Hematopoietic multipotent progenitor cell (in vitro differentiated cells): ENCODE data around the gene DEAF1. TPM values are rescaled to one million over a fixed set of nuclear protein-coding genes. Genes with fewer than 3 reads are reported as not detected.
"Not testable (repeated sequence)": the region's sequence is repeated elsewhere in the genome, so short reads cannot be mapped to it uniquely, and the experiment has no call there.

ENCODE experiments used
- DNase-seq, 3 donors: peaks; one replicate each; pipeline ENCODE4 v3.0.0-alpha.2; 2011 to 2015; ENCODE audit warnings: low read depth in 2 of 3, low spot score in 2 of 3
- total RNA-seq: library from RNA; depleted of rRNA; stranded (reverse); fragments of >200 nt; gene quantifications from one replicate; pipeline ENCODE4 v1.2.3, GENCODE V29; 2012

Gene DEAF1
- total RNA-seq, 1 donor = 80.8 TPM

DNA sequence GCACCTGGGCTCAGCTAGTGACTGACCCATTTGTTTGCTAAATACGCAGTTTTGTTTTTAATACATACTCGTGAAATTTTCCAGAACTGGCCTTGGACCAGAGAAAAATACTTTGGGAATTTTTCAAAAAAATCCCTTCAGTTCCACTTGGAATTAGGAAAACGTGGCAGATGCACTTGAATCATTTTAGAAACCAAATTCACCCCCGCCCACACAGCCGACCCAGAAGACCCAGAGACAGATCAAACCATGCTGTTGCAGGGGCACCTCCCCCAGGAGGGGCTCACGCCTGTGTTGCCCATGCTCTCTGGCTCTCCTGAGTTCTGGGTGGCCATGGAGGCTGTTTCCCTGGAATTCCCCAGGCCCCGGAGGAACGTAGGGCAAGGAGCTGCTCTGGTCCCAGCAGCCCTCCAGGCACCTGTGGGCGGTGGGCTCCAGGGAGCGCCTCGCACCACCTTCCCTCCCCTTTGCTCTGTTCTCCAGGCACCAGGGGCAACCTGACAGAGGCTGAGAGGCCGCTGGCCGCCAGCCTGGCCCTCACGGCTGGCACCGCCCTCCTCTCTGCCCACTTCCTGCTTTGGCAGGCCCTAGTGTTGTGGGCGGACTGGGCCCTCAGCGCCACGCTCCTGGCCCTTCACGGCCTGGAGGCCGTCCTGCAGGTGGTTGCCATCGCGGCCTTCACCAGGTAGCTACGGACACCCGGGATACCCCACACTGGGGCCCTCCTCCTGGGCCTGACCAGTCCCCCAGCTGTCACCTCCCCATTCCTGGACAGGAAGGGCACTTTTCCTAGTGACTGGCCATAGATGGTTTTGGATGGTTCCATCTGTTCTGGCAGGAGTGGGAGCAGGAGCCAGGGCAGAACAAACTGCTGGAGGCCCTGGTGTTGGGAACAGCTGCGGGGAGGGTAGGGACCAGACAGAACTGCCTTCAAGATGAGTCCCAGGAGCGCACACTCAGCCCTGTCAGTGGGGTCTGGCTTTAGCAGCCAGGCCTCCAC, 7.7 kb upstream of the DEAF1 start:
- DNase-seq = no peak

DNA sequence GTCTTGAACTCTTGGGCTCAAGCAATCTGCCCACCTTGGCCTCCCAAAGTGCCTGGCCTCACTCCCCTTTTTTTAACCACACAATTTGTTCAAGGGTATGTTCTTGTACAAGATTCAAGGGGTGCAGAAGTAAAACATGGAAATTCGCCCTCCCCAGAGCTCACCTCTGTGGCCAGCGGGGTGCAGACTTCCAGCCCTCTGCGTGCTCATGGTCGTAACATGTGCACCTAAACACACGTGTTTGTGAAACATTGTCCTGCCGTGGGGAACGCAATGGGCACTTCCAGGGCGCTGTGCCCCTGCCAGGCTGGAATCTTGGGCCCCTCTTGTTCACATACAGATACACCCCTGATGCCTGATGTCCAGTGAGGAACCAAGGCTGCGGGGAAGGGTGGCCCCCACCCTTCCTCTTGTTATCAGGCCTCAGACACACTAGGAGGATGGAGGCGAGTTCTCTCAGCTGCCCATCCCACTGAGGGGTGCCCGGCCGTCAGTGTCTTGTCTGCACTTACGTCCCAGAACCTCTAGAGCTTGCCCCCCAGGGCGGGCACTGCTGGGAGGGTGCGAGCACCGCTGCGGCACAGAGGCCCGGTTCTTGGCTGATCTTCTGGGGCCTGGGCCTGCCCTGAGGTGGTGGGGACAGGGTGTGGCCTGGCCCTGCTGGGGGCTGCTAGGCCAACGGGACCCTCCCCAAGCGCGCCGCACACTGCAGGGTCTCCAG, 6.9 kb upstream of the DEAF1 start:
- DNase-seq = no peak

DNA sequence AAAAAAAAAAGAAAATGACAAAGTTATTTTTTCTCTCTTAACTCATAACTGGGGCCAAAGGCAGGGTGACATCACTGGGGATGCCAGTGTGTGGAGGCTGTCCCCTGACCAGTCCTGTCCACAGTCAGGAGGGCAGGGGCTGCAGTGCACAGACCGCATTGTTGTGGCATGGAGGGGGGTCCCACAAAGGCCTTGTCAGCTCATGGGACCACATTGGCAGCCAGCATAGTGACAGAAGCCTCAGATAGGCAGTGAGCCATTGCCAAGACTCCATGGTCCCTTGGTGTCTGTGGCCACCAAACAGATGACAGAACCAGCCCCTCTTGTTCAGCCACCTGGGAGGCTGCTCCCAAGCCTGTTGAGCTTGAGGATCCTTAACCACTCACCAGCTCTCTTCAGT, 4.7 kb upstream of the DEAF1 start:
- DNase-seq = no peak

DNA sequence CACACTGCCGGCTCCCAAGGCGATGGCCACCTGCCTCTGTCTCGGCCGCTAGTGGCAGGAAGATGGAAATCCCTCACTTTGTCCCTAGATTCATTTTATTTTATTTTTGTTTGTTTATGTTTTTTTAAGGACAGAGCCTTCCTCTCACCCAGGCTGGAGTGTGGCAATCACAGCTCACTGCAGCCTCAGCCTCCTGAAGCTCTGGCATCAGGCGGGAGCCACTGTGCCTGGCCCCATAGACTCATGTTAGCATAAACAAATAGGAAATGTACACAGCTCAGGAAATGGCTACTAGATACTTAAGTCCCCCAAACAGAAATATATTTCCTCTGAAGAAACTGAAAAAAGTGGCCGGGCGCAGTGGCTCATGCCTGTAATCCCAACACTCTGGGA, 4.1 kb upstream of the DEAF1 start:
- no peak for DNase-seq

DNA sequence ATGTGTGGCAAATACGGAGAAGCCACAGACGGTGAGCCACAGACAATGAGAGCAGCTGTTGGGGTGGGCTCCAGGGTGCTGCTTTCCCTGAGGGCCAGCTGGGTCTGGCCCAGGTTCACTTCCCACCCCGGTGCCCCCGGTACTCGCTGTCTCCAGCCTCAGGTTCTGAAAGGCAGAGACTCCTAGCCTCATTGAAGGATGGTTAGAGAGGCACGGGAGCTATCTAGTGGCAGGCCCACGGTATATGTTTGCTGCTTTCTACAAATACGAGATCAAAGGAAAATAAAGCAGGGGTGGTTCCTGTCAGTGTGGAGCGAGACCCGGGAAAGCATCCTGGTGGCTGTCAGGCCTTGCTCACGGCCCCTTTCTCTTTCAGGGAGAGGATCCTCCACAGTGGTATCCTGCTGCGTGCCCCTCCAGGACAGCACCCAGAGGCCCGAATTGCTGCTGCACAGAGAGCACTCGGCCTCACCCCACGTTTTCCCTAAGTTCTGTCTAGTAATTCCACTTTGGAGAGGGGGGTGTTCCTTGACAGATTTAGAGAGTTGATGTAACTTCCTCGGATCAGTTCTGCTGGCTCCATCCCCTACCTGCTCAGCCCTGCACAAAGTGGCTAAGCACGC, 3.6 kb upstream of the DEAF1 start:
- no peak for DNase-seq

DNA sequence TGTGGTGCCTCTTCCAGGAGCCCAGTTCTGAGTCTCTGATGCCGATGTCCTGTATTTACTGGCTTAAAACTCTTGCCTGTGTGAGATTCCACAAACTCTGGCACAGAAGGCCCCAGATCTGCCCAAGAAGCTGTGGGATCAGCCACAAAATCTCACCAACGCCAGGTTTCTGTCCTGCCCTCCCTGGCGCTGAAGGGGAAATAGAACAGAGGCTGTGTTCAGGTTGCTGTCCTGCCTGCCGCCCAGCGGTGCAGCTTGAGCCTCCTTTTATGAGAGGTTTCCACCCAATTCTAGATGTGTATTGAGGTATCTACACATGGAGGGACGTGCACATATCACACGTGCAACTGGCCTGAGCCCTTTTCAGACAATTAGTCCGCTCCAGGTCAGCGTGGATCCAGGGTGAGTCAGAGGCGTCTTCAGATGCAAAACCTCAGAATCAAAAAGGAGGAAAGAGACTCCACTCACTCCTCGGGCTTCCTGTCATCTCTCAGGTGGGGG, 2.8 kb upstream of the DEAF1 start:
- DNase-seq = no peak

DNA sequence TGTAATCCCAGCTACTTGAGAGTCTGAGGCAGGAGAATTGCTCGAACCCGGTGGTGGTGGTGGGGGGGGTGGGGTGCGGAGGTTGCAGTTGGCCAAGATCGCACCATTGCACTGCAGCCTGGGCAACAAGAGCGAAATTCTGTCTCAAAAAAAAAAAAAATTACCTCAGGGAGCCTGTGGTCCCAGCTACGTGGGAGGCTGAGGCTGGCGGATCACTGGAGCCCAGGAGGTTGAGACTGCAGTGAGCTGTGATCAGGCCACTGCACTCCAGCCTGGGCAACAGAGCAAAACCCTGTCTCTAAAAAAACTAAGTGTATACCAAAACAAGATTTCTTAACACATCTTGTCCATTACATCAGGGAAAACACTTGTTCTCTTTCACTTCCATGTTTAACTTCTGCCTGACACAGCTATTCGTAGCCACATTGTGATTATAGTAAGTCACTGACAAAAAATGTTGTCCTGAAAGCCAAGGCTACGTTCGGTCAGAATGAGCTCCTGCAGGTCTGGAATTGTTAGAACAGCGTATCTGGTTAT, 2.0 kb upstream of the DEAF1 start:
- DNase-seq = no peak

DNA sequence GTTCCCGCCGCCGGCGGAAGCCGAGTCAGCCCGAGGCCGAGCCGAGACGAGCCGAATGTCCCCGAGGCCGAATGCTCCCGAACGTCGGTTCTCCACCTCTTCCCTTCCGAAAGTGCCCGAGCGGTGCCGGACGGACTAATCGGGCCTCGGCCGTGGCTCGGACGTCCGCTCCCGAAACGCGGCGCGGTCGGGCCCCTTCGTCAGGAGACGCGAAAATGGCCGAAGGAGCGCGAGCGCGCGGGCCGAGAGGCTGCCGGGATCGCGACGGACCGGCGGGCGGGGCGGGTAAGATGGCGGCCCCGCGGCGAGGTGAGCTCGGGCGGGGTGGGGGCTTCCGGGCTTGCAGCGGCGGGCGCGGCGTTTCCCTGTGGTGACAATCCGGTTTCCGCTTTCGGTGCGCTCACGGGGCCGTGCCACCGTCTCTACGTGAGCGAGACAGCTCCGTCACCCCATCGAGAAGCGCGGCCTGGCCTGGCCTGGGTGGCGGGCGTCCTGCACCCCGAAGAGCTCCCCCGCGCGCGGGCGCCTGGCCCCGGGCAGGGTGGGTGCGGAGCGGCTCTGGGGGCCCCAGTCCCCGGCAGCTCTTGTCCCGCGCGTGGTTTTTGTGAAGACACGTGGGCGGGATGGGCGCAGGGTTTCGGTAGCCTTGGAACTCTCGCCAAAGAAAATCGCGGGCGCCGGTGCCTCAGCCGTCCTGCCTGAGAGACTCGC, 671 bp upstream of the DEAF1 start, which contains the start of gene TMEM80:
Gene TMEM80, plus strand, starts transcription at position 279 of the 711 bp plus-strand sequence. Its CDS starts 12 bp downstream, at position 291.
- peak; percentile 93 to 99 (median 99) for DNase-seq

DNA sequence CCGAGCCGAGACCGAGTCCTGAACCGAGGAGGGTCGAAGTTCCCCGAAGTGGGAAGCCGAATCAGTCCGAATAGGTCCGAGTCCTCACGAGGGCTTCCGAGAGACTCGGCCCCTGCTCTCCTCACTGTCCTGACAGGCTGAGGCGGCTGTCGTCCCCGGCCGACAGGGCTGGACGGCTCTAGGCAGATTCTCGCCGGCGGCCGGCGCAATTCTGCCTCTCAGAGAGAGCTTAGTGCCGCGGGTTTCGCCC, 191 bp upstream of the DEAF1 start:
- no peak for DNase-seq

DNA sequence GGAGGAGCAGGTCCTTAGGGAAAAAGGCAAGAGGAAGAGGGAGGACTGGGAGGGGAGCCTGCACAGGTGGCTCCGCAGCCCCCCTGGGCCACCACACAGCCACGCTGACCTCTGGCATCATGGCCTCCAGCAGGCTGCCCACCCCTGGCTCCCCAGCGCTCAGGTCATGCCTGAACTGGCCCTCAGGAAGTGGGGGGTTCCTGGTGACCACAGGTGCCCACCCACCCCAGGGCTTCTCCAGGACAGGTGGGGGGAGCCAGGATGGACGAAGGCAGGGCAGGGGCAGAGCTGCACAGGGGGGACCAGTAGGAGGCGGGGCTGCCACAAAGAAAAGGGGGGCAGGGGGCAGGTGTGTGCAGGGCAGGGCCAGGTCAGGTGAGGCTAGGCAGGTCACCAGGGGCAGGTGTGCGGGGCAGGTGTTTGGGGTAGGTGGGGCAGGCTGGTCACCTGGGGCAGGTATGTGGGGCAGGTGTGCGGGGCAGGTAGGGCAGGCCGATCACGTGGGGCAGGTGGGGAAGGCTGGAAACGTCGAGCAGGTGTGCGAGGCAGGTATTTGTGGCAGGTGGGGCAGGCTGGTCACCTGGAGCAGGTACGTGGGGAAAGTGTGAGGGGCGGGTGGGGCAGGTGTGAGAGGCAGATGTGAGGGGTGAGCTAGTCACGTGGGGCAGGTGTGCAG, 997 bp downstream of the DEAF1 start:
- no peak for DNase-seq

DNA sequence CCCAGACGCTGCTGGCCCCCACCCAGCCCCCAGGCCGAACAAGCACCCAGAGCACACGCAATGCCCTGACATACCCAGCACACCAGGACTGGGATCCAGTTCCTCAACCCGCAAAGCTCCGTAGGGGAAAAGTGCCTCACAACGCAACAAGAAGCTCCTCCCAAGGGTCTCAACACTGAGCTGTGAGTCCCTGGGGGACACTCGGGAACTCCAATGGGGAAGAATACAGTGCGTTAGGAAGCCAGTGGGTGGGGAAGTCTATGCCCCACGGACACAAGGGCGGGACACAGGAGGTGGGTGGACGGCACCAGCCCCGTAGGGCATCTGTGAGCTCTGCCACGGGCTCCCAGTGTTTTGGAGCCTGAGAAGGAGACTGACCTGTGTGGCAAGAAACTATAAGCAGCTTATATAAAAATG, 1.6 kb downstream of the DEAF1 start:
- DNase-seq = no peak

DNA sequence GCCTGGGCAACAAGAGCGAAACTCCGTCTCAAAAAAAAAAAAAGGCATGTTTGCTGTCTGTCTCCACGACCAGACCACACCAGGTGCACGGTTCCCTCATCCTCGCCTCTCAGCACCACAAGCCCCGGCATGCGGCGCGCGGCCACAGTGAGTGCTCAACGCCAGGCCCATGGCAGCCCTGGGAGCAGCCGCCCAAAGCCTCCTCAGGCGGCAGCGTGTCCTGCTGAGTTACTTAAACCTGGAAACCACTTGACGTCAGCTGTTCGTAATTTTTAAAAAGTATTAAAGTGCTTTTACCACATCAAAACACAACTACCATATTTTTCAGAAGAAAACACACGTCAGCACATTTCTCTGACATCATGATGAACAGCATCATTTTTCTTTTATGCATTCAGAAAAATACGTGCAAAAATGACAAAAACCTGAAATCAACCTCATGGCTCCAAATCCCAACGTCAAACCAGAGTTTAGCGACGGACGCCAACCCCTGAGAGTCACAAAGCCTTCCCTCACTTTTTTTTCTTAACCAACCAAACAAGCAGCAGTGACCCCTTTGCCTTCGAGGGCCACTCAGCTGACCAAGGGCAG, 2.1 kb downstream of the DEAF1 start:
- DNase-seq = peak in 1 of 3 donors; percentile 44

DNA sequence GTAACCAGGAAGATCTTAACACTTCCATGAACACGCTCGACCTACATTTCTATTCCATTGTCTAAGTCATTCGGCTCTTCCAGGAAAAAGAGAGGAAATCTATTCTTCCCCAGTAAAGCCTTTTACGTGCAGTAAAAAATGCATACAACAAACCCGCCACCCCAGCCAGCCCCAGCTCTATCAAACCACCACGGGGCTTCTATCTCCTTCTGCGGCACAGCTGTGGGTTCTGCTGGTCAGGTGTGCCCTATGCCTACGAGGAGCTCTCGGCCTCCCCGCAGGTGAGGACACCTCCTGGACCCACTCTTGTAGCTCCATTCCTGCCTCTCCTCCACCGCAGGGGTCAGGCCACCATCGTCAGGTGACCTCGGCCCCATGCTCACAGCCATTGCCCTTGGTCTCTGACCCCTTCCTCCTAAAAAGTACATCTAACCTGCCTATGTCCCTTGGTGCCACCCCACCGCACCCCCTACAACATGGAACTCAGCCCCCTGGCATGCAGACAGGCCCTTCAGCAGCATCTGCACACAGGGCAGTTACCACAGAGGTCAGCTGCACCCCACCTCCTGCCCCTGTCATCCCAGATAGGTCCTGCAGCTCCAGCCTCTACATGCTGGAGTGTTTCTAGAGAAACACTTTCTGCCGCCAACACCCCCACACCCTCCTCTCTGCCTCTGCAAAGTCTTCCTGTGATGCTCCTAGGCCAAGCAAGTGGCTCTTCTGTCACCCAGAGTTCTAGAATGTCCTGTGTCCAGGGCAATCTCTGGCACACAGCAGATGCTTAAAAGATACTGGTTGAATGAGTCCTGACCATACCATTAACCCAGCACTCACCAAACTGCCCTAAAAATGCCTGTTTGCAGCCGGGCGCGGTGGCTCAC, 3.1 kb downstream of the DEAF1 start:
- DNase-seq = no peak

DNA sequence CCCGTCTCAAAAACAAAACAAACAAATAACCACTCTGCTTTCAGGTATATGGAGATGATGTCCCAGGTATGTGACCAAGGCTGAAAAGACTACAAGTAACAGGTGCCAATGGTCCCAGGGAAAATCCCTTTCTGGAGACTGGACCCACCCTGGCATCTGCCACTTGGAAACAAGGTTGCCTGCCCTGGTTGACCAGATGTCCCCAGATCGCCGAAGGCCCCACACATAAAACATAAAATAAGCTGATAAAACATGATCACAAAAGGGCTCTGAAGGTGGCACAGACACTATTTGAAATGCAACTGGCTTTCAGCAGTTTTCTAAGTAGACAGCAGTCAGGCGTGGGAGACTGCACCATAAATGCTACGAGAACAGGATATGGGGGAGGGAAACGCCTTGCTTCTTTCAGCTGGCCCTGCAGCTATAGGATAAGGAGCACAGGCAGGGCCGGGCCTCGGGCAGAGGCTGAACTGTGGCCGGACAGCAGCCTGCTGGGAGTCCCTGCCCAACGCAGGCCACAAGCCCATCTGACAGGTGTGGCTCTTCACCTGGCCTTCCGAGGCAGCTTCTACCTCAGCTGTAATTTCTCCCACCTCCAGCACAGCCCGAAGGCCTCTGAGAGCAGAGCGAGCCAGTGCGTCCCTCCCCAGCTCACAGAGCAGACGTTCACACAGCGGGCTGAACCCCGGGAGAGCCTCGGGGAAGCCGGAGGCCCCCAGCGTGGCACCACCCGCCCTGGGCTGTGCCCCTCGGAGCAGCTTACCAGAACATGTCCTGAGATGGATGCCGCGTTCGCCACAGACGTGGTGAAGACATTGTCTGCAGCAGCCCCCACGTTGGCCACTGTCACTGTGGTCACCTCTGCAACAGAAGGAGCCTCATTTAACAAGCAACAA, 4.0 kb downstream of the DEAF1 start:
- no peak for DNase-seq

DNA sequence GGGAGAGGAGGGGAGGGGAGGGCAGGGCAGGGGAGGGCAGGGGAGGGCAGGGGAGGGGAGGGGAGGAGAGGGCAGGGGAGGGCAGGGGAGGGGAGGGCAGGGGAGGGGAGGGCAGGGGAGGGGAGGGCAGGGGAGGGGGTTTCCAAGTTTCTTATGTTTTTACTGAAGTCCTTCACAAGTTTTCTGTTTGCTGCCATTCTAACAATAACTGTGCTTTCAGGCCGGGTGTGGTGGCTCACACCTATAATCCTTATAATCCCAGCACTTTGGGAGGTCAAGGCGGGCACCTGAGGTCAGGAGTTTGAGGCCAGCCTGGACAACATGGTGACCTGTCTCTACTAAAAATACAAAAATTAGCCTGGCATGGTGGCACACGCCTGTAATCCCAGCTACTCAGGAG, 4.8 kb downstream of the DEAF1 start:
- DNase-seq = not testable (repeated sequence)

DNA sequence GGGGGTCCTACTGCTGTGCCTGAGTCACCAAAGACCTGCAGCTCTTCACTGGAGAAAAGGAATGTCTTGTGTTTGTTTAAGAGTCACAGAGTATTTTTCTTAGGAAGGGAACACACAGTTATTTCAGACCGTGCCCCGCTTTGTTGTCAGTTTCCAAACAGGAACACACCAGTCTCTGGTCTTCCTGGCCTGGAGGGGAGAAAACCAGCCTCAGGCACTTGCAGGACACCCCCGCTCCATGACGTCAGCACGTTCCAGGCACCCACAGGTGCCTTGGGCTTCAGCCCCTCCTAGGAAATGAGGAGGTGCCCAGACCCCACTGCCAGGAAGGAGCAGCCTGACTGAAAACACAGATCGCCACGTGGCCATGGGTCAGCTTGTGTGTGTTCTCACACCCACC, 5.4 kb downstream of the DEAF1 start:
- no peak for DNase-seq

DNA sequence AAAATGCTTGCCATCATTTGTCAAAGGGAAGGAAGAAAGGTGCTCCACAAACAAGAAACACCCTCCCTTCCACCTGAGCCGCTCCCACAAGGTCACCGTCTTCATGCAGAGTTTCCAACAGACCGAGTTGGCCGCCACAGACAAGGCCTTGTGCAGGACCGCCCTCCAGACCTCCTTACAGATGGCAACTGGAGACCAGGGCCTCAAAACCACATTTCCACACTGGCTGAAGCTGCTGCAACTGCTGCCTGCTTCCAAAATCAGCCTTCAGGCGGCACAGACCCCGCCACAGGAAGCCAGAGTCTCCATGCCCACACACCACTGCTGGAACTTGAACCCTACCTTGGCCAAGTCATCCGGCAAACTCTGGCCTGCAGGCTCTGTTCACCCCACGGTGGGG, 6.3 kb downstream of the DEAF1 start:
- no peak for DNase-seq

DNA sequence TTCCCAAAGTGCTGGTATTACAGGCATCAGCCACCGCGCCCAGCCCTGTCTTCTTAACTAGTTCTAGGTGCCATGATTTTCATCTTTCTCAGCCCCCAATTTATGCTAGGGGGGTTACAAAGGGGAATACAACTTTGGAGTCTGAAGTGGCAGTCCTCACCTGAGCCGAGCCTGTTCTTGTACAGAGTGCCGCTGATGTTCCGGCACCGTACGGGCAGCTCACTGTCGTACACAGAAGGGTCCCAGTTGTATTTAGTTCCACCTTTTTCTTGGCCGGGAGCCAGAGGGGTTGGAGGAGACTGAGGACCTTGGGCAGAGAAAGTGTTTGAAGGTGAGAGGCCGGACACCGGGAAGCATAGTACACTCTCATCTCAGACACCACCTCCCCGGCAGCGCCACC, 7.3 kb downstream of the DEAF1 start:
- no peak for DNase-seq
